Measurements from ENCODE around the gene FAM107B. TPM values are rescaled to one million over a fixed set of nuclear protein-coding genes. Genes with fewer than 3 reads are reported as not detected.

FAM107B gene
- total RNA-seq, 1 donor from 2014 or later: 39.0 TPM

GRCh38 chr10:14705548-14706230 lies 69.0 kb downstream of the FAM107B start:
- H3K4me3 Mint-ChIP-seq: no peak overlapping the region
- peaks cover 8% of the 10 kb centered on the region for H3K4me1 Mint-ChIP-seq
- H3K9me3 Mint-ChIP-seq: no peaks in the 10 kb centered on the region
- H3K27me3 Mint-ChIP-seq (ENCODE audit: low read depth): no peaks in the 10 kb centered on the region
- DNase-seq (ENCODE audit: low read depth, low spot score): no peak
- no peak overlapping the region for H3K27ac Mint-ChIP-seq (ENCODE audit: unreplicated experiment)
- no peak for TF ChIP-seq CTCF (conservative IDR thresholded peaks at IDR 0.05)
- H3K36me3 Mint-ChIP-seq (ENCODE audit: low read depth): no peaks in the 10 kb centered on the region

- DNase-seq (ENCODE audit: low read depth, low spot score): no peak
- Mint-ChIP-seq H3K4me1 (peaks cover 8% of the 10 kb centered on the region), H3K9me3 (no peaks in the 10 kb centered on the region), H3K36me3 (ENCODE audit: low read depth) (peaks cover 3% of the 10 kb centered on the region), H3K4me3 (no peak overlapping the region), H3K27me3 (ENCODE audit: low read depth) (no peaks in the 10 kb centered on the region), H3K27ac (ENCODE audit: unreplicated experiment) (no peak overlapping the region)
- no peak for TF ChIP-seq CTCF (conservative IDR thresholded peaks at IDR 0.05)
Measured at GRCh38 chr10:14703631-14704001, 71.1 kb downstream of the FAM107B start.

- peaks cover 3% of the 10 kb centered on the region for H3K36me3 Mint-ChIP-seq (ENCODE audit: low read depth)
- H3K4me3 Mint-ChIP-seq: no peak overlapping the region
- no peak overlapping the region for H3K27ac Mint-ChIP-seq (ENCODE audit: unreplicated experiment)
- no peak for DNase-seq (ENCODE audit: low read depth, low spot score)
- no peaks in the 10 kb centered on the region for H3K27me3 Mint-ChIP-seq (ENCODE audit: low read depth)
- no peak for TF ChIP-seq CTCF (conservative IDR thresholded peaks at IDR 0.05)
- peaks cover 10% of the 10 kb centered on the region for H3K4me1 Mint-ChIP-seq
- H3K9me3 Mint-ChIP-seq: no peaks in the 10 kb centered on the region
Measured at GRCh38 chr10:14701466-14701865, 73.2 kb downstream of the FAM107B start.

GRCh38 chr10:14700546-14700945 lies 74.2 kb downstream of the FAM107B start:
- Mint-ChIP-seq H3K9me3 (no peaks in the 10 kb centered on the region), H3K27ac (ENCODE audit: unreplicated experiment) (no peak overlapping the region), H3K4me1 (peaks cover 10% of the 10 kb centered on the region), H3K36me3 (ENCODE audit: low read depth) (peaks cover 3% of the 10 kb centered on the region), H3K4me3 (no peak overlapping the region), H3K27me3 (ENCODE audit: low read depth) (no peaks in the 10 kb centered on the region)
- no peak for TF ChIP-seq CTCF (conservative IDR thresholded peaks at IDR 0.05)
- no peak for DNase-seq (ENCODE audit: low read depth, low spot score)

- Mint-ChIP-seq H3K27ac (ENCODE audit: unreplicated experiment) (no peak overlapping the region), H3K4me3 (no peak overlapping the region), H3K4me1 (peaks cover 10% of the 10 kb centered on the region), H3K9me3 (no peaks in the 10 kb centered on the region), H3K27me3 (ENCODE audit: low read depth) (no peaks in the 10 kb centered on the region), H3K36me3 (ENCODE audit: low read depth) (peaks cover 3% of the 10 kb centered on the region)
- DNase-seq (ENCODE audit: low read depth, low spot score): no peak
- no peak for TF ChIP-seq CTCF (conservative IDR thresholded peaks at IDR 0.05)
Measured at GRCh38 chr10:14699482-14699881, 75.2 kb downstream of the FAM107B start.

Data from neural crest cell (in vitro differentiated cells).